GM12872 (cell line): ENCODE results near the gene NCBP1.

ENCODE experiments used
- CTCF ChIP-seq: IDR thresholded peaks from 3 replicates; pipeline ENCODE4 v1.5.1; 2011; ENCODE audit warnings: low read depth, mild to moderate bottlenecking, low read length, moderate library complexity; ENCODE audit not compliant: insufficient read depth

The NCBP1 gene

GRCh38 chr9:97658707-97659106, 25.1 kb downstream of the NCBP1 start:
- no peak for TF ChIP-seq CTCF

DNA sequence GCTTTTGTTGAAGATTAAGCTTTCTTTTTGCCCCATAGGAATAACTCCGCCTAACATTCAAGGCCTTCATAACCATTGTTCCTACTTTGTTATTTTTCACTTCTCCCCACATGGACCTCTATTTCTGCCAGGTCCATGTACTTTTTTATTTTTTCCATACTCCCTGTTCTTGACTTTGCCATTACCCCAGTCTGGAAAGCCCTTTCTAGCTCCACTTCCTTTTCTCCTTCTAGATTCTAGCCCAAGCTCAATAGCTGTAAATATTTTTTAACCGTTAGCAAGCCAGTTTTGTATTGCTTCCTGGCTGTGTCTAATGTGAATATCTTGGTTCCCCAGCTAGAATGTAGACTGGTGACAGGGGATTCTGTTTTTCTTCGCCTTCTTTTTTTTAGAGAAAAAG, 26.1 kb downstream of the NCBP1 start:
- TF ChIP-seq CTCF = no peak

GRCh38 chr9:97660340-97660739, 26.7 kb downstream of the NCBP1 start:
- TF ChIP-seq CTCF = no peak

GRCh38 chr9:97660847-97661246, 27.2 kb downstream of the NCBP1 start:
- no peak for TF ChIP-seq CTCF

GRCh38 chr9:97665742-97666141, 32.1 kb downstream of the NCBP1 start:
- no peak for TF ChIP-seq CTCF

- no peak for TF ChIP-seq CTCF
These were observed 33.5 kb downstream of the NCBP1 start for GRCh38 chr9:97666907-97667686.

GRCh38 chr9:97668485-97668884, 34.9 kb downstream of the NCBP1 start:
- no peak for TF ChIP-seq CTCF
